NCI-H226 (cell line): ENCODE data around the gene PCK1.
"Not testable (repeated sequence)": the region's sequence is repeated elsewhere in the genome, so short reads cannot be mapped to it uniquely, and the experiment has no call there.

Source experiments
- DNase-seq: peaks from one replicate; pipeline ENCODE4 v3.0.0-alpha.2; 2015

PCK1 gene

DNA sequence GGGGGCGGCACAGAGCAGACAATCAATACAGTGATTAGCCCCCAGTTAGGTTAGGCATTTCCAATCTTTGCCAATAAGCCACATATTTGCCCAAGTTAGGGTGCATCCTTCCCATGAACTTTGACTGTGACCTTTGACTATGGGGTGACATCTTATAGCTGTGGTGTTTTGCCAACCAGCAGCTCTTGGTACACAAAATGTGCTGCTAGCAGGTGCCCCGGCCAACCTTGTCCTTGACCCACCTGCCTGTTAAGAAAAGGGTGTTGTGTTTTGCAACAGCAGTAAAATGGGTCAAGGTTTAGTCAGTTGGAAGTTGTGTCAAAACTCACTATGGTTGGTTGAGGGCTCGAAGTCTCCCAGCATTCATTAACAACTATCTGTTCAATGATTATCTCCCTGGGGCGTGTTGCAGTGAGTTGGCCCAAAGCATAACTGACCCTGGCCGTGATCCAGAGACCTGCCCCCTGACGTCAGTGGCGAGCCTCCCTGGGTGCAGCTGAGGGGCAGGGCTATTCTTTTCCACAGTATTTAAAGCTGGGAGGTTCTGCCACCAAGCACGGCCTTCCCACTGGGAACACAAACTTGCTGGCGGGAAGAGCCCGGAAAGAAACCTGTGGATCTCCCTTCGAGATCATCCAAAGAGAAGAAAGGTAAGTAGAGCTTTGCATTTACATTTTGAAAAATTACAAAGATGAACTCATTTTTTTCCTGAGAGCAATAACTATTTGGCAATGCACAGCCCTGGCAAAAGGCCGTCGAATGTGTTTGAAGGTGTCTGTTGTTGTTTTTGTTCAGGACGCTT lies at the start of gene PCK1:
TSS of gene PCK1 (plus strand) at position 557 of the 802 bp plus-strand sequence. CDS start 302 bp downstream, outside the sequence.
- DNase-seq = no peak

DNA sequence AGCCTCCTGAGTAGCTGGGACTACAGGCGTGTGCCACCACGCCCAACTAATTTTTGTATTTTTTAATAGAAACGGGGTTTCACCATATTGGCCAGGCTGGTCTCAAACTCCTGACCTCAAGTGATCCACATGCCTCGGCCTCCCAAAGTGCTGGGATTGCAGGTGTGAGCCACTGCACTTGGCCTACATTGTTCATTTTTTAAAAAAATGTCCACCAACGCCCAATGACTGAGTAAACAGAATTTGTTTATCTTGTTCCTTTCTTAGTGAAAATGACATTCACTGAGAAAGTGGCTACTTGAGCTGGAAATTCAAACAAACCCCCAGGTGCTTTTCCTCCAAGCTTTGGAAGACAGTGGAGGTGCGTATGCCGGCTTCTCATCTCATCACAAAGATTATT lies 49.2 kb upstream of the PCK1 start:
- DNase-seq = not testable (repeated sequence)

DNA sequence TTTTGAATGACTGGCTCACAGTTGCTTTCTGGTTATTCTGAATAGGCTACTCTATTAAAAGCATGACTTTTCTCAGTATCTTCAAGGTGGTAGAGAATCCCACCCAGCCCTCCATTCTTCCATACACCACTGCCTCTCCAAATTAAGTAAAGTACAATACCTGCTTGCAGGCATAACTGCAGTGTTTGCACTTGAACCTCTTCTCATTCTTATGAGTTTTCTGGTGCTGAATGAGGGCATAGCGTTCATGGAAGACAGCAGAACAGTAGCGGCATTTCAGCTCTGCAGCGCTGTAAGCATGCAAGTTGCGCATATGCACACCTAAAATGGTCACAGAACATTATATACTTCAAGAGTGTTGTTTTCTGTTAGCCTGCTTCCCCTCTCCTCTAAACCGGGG lies 48.5 kb upstream of the PCK1 start:
- DNase-seq = no peak

DNA sequence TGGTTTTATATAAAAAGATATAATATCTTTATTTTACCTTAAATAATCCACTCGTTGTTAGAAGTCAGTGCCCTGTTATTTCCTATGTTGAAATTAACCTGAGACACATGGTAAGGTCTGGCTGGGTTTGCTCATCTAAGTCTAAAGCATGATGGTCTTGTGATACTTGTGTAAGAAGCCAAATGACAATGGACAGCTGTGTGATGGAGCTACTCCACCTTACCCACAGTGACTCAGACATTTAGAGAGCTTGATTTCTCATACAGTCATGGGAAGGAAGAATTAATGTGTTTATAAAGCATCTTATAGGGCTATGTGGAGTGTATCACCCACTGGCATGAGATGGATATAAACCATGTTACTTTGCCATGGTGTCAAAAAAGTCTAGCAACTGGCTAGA lies 47.7 kb upstream of the PCK1 start:
- DNase-seq = no peak

DNA sequence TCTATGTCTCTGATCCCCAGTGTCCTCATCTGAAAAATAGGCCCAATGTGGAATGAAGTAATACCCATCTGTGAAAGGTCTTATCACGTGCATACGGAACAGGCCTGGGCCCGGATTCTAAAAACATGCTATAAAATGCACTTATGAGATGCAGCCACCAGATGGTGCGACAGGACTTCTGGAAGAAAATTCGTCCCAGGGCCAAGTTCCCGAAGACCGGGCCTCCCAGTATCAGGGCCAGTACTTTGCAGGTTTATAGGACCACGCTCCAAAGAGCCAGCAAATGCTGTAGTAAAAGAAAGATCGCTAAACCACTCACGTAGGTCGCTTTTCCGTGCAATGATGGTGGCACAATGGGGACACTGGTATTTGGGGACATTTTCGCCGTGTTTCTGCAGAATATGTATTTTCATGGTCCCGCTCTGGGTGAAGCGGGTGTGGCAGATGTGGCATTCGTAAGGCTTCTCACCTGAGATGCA lies 46.6 kb upstream of the PCK1 start:
- DNase-seq = no peak

DNA sequence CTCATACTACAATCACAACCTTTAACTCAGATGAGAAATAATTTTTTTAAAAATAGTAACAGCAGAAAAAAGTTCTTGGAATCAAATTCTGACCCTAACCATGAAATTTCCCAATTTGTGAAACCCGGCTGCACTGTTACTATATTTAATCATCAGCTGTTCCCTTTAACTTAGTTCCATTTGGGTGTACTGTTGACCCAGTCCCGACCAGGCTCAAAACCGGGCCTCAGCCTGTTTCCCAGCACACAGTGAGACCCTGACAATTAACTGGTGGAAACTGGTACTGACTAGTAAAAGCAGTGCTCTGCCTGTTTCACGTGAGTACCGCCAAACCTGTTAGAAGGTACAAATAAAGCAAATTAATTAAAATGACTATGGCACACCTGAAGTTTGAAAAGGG lies 43.0 kb upstream of the PCK1 start:
- DNase-seq = no peak

DNA sequence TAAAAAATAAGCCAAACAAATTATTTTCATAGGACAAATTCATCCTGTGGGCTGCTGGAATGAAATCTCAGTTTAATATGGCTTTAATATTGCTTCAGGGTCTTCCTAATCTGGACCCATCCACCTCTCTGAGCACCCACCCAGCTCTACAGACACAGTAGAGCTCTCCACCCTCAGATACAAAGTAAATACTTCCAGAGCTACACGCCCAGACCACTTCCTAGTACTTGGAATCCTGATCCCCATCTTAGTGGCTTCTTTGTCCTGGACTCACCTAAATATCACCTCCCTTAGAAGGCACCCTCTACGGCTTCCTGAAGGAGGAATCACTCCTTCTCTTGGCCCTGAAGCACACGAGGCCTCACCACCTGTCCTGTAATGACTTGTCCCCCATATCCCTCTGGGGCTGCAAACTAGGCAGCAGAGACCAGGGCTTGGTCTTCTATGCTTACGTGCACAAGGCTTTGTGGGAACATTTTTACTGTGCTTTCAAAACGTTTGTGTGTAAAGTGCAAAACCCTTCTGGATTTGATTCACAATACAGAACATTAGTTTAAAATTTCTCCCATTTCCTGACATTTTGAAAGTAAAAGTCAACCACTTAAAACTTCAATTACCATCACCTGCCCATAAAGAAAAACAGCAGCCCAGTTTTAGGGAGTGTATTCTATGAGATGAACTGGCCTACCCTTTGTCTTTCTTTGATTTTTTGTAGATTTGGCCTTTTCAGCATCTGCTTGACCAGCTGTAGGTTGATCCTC lies 38.4 kb upstream of the PCK1 start:
- no peak for DNase-seq

DNA sequence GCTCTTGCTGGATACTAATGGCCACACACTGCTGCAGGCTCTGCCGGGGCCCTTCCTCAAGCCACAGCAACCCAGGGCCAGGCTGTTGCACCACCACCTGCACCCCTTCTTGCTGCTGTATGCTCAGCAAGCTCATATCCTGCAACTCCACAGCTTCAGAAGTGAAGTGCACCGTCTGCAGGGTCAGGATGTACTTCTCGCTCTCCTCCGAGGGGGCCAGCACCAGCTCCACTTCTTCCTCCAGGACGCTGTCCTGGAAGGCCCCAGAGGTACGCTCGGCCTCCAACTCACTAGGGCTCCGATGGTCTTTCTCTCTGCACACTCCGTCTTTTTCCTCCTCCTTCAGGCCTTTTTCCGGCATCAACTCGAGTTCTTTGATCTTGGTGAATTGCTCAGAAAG lies 37.1 kb upstream of the PCK1 start:
- DNase-seq = no peak

DNA sequence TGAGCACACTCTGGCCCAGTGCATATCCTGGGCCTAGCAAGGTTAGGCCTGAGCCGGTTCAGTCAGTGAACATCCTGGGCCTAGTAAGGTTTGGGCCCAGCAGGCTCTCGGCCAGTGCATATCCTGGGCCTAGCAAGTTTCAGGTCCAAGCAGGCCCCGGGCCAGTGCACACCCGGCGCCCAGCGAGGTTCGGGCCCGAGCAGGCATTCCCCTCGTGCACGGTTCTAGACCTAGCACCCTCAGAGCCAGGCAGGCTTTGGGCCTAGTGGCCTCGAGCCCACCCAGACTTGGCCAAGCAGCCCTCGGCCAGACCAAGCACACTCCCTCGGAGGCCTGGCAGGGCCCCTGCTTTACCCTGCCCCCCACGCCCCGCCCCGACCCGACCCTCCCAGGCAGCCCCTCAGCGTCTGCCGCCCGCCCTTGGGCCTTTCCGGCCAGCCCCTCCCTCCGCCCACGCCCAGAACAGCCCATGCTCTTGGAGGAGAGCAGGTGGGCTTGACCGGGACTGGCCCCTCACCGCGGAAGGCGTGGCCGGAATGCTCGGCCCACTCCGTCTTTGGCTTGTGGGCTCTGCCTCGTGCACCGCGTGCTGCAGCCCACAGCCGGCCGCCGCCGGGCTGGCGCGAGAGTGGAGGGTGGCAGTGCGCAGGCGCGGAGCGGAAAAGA lies 36.3 kb upstream of the PCK1 start, which contains the start of gene CTCFL:
TSS of gene CTCFL (minus strand) at position 630 of the 666 bp plus-strand sequence. CDS start 935 bp downstream, outside the sequence.
- no peak for DNase-seq

DNA sequence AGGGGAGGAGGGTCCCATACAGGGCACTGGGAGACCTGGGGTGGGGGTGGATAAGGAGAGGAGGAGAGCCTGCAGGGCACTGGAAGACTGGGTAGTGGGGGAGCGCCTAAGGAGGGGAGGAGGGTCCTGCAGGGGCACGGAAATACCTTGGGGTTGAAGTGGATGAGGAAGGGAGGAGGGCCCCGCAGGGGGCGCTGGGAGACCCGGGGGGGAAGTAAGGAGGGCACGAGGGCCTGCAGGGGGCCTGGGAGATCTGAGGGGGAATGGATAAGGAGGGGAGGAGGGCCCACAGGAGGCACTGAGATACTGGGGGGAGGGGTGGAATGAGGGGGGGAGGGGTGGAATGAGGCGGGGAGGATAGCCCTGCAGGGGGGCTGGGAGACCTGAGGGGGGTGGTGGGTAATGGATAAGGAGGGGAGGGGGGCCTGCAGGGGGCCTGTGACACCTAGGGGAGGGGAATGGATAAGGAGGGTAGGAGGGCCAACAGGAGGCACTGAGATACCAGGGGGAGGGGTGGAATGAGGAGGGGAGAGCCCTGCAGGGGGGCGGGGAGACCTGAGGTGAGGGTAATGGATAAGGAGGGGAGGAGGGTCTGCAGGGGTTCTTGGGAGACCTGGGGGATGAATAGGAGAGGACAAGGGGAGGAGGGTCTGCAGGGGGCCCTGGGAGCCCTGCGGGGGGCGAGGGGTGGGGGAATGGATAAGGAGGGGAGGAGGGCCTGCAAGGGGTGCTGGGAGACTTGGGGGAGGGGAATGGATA lies 35.4 kb upstream of the PCK1 start:
- no peak for DNase-seq

DNA sequence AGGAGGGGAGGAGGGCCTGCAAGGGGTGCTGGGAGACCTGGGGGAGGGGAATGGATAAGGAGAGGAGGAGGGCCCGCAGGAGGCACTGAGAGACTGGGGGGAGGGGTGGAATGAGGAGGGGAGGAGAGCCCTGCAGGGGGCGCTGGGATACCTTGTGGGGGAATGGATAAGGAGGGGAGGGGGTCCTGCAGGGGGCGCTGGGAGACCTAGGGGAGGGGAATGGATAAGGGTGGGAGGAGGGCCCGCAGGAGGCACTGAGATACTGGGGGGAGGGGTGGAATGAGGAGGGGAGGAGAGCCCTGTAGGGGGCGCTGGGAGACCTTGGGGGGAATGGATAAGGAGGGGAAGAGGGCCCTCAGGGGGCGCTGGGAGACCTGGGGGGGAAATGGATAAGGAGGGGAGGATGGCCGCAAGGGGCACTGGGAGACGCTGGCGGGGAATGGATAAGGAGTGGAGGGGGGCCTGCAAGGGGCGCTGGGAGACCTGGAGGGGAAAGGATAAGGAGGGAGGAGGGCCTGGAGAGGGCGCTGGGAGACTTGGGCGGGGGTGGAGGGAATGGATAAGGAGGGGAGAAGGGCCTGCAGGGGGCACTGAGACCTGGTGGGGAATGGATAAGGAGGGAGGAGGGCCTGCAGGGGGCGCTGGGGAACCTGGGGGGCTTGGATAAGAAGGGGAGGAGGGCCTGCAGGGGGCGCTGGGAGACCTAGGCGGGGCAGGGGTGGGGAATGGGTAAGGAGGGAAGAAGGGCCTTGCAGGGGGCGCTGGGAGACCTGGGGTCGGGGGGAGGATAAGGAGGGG lies 34.6 kb upstream of the PCK1 start:
- DNase-seq = no peak

DNA sequence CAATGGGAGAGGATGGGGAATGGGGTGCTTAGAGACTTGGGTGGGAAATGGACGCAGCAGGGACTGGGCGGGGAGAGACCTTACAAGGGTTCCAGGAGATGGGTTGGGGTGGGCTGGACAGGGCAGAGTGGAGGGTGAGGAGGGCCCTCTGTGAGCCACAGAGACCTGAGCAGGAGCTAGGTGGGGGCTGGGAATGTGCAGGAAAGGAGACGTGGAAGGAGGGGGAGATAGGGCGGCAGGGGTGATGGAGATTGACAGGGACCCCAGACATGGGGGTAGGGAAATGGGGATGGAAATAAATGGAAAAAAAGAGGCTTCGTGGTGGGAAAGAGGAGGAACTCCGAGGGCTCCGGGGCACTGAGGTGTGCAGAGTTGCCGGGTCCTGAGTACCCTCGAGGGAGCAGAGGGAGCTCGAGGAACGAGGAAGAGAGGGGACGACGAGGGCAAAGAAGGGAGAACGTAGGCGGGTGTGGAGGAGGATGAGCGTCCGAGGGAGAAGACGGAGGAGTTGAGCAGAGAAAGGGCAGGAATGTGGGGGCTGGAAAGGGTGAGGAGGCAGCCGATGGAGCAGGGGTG lies 33.9 kb upstream of the PCK1 start:
- DNase-seq = no peak

DNA sequence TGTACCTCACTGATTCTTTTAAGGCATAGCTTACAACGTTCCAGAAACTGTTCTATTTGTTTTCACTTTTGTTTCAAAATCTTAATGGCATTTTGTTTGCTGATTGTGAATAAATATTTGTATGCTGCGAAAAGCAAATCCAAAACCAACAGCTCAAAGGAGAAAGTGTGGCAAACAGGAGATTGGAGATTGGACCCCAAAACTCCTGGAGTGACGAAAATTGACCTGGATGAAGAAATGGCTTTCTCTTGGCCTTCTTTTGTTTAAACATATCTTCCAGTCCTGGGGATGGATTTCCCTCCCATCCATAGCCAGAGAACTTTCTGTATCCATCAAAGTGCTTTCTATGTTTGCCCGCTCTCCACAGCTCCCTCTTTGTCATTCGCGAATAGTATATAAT lies 33.2 kb upstream of the PCK1 start:
- DNase-seq = no peak

DNA sequence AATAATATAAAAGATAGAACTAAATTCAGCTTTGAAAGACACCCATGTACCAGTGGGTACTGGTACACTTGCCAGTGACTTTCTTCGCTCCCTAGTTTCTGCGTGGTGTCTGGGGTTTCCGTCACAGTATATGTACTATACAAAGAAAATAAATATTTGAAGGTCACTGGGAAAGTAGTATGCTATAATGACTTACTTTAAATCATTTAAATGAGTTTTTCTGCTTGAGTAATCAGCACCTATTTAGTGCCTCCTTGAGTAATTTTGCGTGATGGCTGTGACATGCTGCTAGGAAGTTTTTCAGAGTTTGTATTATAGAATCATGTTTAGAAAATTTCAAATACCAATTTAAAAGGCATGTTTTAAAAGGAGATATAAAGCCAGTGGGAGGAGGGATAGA lies 32.8 kb upstream of the PCK1 start:
- no peak for DNase-seq

DNA sequence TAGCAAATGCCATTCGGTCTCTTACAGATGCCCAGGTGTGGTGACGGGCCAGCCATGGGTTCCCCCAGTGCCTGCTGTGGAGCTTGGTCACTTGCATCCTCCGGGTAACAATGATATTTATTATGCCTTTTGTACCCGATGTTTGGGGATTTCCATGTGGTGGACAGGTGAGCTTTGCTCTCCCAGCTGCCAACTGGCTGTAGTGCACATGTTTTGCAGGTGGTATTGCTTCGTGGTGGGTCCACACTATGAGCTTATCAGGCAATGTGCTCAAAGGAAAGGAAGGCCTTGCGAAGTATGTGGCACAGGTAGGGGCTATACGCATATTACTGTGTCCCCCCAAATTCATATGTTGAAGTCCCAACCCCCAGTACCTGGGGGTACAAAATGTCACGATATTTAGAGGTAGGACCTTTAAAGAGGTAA lies 31.7 kb upstream of the PCK1 start:
- no peak for DNase-seq

DNA sequence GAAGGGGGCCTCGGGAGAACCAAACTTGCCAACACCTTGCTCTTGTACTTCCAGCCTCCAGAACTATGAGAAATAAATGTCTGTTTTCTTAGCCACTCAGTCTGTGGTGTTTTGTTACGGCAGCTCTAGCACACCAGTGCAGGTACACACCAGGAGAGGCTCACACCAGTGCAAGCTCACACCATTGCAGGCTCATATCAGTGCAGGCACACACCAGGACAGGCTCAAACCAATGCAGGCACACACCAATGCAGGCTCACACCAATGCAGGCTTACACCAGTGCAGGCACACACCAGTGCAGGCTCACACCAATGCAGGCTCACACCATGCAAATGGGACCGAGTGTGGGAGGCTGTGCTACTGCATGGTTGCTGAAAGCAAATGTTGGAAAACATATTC lies 31.1 kb upstream of the PCK1 start:
- DNase-seq = no peak

DNA sequence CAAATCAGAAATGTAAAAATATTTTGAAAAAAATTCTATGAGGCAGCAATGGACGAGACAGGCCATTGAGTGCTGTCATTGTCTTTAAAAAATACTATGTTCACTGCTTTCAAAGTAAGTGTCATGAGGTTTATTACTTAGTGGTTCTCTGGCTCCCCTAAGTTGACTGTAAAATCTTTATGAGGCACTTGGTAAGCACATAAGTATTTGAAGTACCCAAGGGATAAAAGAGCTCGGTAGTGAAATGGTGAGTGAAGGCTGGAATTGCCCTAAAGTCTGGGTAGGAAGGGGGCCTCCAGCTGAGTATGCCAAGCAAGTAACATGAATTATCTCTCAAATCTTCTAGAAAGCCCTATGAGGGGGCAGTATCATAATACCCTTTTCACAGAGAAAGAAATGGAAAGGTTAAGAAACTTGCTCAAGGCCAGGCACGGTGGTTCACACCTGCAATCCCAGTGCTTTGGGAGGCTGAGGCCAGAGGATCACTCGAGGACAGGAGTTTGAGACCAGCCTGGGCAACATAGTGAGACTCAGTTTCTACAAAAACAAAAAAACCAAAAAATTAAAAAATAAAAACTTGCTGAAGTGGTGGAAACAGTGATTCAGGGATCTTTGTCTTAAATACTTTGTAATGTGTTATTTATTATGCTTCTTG lies 30.5 kb upstream of the PCK1 start:
- no peak for DNase-seq

DNA sequence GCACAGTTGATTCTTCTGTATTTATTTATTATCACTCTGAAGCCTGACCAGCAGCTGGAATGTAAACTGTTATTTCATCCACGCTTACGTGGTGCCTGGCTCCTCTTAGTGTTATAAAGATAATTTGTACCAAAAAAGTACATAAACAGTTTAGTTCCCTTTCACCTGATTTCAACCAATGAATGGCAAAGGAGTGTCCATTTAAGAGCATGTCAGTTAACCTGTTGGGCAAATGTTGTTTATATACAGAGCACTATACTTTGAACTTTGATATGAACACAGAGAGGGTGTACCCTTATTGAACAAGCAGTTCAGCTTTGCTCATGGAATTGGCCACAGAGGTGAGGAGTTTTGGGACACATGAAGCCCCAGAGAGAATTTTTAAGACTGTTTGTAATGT lies 28.8 kb upstream of the PCK1 start:
- no peak for DNase-seq

DNA sequence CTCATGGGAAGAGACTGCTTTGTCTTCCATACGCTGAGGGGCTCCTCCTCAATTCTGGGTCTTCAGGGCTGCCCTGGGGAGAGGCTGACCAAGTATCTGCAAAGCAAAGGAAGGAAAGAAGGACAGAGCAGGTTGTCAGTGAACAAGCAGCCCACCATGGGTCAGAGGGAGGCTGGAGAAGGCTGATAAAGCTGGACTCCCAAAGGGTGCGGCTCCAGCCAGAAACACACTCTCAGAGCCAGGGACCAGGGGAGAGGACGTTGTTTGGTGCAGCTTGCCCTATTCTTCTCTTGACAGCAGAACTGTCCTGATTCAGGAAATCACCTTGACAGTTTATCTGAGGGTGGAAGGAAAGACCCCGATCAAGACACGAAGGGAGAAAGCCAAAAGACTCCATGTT lies 25.6 kb upstream of the PCK1 start:
- no peak for DNase-seq

DNA sequence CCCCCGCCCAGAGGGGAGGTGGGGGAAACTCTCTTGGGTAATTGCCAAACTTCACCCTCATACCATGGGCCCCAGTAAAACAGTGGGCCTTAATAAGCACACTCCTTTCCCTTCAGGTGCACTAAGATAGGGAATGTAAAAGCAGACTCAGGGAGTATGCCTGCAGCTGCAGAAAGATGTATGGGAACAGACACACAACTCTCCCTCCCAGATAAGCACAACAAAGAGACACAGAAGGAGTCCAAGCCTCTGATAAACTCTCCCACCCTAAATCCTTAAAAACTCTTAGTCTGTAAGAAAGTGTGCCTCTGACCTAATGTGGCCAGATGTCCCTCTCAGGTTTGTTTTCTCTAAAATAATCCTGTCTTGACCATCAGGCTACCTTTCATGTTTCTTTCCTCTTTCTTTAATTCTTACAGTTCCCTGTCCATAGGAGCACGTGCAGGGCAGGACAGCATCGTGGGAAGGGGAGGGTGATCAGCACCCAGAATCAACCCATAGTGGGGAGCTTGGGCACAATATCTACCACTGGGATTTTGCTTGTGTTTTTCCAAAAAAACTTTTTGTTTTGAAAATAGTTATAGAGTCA lies 24.7 kb upstream of the PCK1 start:
- no peak for DNase-seq
